HepG2 (cell line): Measurements from ENCODE around the gene PTPRF. TPM values are rescaled to one million over a fixed set of nuclear protein-coding genes. Genes with fewer than 3 reads are reported as not detected.
A peak's percentile ranks its signal among the peaks of the same experiment; 100 is the strongest.

ENCODE experiments used
- CBX2 ChIP-seq, 2 experiments: fragments of 200-600 bp in 1 of 2; sonication (generic); formaldehyde crosslinking in 1 of 2; IDR thresholded peaks; 2 replicates each; pipeline versions ENCODE4 v1.7.0 to v1.8.1; 2018 to 2022; ENCODE audit warnings: low read depth in 2 of 2, low read length in 1 of 2, mild to moderate bottlenecking in 1 of 2, missing genetic modification reagents in 1 of 2
- DPF2 ChIP-seq: sonication (generic); formaldehyde crosslinking; IDR thresholded peaks from 2 replicates; pipeline ENCODE4 v1.4.0; 2020; ENCODE audit warnings: mild to moderate bottlenecking, low read depth, missing genetic modification reagents, borderline replicate concordance
- FOXA3 ChIP-seq: IDR thresholded peaks from 2 replicates; pipeline ENCODE4 v1.6.1; 2016; ENCODE audit warnings: missing genetic modification reagents, missing compliant biosample characterization
- FOXJ3 ChIP-seq: sonication (generic); formaldehyde crosslinking; IDR thresholded peaks from 2 replicates; pipeline ENCODE4 v1.4.0; 2020; ENCODE audit warnings: missing genetic modification reagents, mild to moderate bottlenecking, borderline replicate concordance
- NR2F6 ChIP-seq, 2 experiments: IDR thresholded peaks; 2 replicates each; pipeline ENCODE4 v1.6.1; 2016; ENCODE audit warnings: antibody characterized with exemption in 1 of 2, mild to moderate bottlenecking in 1 of 2
- SKI ChIP-seq: fragments of 450-650 bp; IDR thresholded peaks from one replicate; pipeline ENCODE4 v1.6.1; 2018; ENCODE audit warnings: mild to moderate bottlenecking; ENCODE audit not compliant: partially characterized antibody
- SNAI1 ChIP-seq: sonication (generic); formaldehyde crosslinking; IDR thresholded peaks from 2 replicates; pipeline ENCODE4 v1.5.0; 2020; ENCODE audit warnings: mild to moderate bottlenecking, missing genetic modification reagents, borderline replicate concordance
- TEAD3 ChIP-seq: optimal IDR thresholded peaks from 2 replicates; pipeline ENCODE3; 2016; ENCODE audit warnings: borderline replicate concordance
- ZNF335 ChIP-seq: sonication (generic); formaldehyde crosslinking; IDR thresholded peaks from 2 replicates; pipeline ENCODE4 v1.4.0; 2020; ENCODE audit warnings: missing genetic modification reagents
- ZNF563 ChIP-seq: sonication (generic); formaldehyde crosslinking; IDR thresholded peaks from 2 replicates; pipeline ENCODE4 v1.8.0; 2022; ENCODE audit warnings: mild to moderate bottlenecking, moderate library complexity, missing genetic modification reagents
- ZNF788 ChIP-seq: sonication (generic); formaldehyde crosslinking; IDR thresholded peaks from 2 replicates; pipeline ENCODE4 v1.5.0; 2020; ENCODE audit warnings: mild to moderate bottlenecking, missing genetic modification reagents, borderline replicate concordance
- ZNF879 ChIP-seq: sonication (generic); formaldehyde crosslinking; IDR thresholded peaks from 2 replicates; pipeline ENCODE4 v1.8.1; 2023; ENCODE audit warnings: missing genetic modification reagents
- polyA plus RNA-seq, 8 experiments: library from polyadenylated mRNA; depleted of rRNA in 3 of 8; stranded (reverse) in 7 of 8; unstranded in 1 of 8; fragments of >200 nt; fragmentation: Illumina TruSeq in 4 of 8; extraction: Trizol in 4 of 8; gene quantifications; 2 replicates each; pipeline versions ENCODE4 v1.2.1 to v1.2.3, GENCODE V29; 2011 to 2016; ENCODE audit warnings: low read depth in 4 of 8, missing spikeins in 1 of 8, mixed read lengths in 1 of 8; ENCODE audit not compliant: insufficient read depth in 1 of 8
- total RNA-seq, 5 experiments: library from RNA; depleted of rRNA; stranded (reverse); fragments of >200 nt; fragmentation: Illumina TruSeq; extraction: Trizol; gene quantifications; 2 replicates each; pipeline ENCODE4 v1.2.3, GENCODE V29; 2016; ENCODE audit warnings: low read depth in 1 of 5
- TF ChIP-seq, protein P1 (sequence below), 2 experiments: sonication (generic) in 1 of 2; formaldehyde crosslinking in 1 of 2; IDR thresholded peaks; 2 replicates each; pipeline versions ENCODE4 v1.4.0 to v1.6.1; 2018 to 2020; ENCODE audit warnings: missing genetic modification reagents in 2 of 2, borderline replicate concordance in 1 of 2, low read depth in 1 of 2, mild to moderate bottlenecking in 1 of 2, missing biosample characterization in 1 of 2
- TF ChIP-seq, protein P2 (sequence below): sonication (generic); formaldehyde crosslinking; IDR thresholded peaks from 2 replicates; pipeline ENCODE4 v1.4.0; 2020; ENCODE audit warnings: missing genetic modification reagents
- TF ChIP-seq, protein P3 (sequence below): sonication (generic); formaldehyde crosslinking; IDR thresholded peaks from 2 replicates; pipeline ENCODE4 v1.5.0; 2020; ENCODE audit warnings: mild to moderate bottlenecking, missing genetic modification reagents, borderline replicate concordance
- TF ChIP-seq, protein P4 (sequence below): sonication (generic); formaldehyde crosslinking; IDR thresholded peaks from 2 replicates; pipeline ENCODE4 v1.5.1; 2020; ENCODE audit warnings: mild to moderate bottlenecking, missing genetic modification reagents, moderate library complexity

The PTPRF gene
- total and polyA plus RNA-seq, 2 of the 13 experiments (the other 11 are each of a cell fraction or from before 2014, with no cell fraction given): 55.9 to 167 TPM

DNA sequence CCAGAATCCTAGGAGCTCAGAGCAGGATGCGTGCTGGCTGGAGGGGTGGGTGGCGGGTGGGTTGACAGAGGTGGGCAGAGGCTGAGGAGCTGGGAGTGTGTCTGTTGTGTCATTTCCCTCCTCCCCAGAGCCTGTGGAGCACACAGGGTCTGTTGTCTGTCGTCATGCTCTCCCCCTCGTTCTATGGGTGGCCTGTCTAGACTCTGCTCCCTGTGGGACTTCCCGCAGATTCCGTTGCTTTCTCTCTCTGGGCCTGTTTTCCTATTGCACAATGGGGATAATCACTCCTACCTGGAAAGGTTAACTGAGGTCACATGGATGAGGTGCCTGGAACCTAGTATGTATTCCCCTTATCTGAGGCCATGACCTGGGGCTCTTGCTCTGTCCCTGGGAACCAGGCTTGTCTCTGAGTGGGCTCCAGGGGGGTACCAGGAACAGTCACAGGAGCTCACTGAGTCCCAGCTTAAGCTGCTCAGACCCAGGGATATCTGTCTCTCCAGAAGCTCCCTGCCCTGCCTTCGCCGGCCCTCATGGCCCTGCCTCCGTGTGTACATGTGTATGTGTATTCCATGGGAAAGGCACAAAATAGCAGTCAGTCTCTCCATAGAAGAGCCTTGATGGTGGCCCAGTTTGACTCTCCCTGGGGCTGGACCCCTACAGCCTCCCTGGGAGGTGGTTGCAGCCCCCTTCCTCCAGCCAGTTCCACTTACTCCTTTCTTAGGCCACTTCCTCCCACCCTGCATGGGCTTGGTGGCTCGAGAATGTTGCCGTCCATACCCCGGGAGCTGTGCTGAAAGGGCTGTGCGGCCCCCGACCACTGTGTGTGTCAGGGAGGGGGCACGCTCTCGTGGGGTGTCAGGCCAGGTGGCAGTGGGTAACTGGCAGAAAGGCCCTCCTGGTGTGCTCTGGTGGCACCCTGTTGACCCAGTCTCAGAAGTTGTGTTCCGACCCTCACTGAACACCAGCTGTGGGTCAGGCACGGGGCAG lies 17.9 kb downstream of the PTPRF start (continued):
- no peak for TF ChIP-seq CBX2 (IDR thresholded peaks at IDR 0.05; ENCODE audit: low read depth, low read length)
- TF ChIP-seq CBX2 (CRISPR knock-in tag; IDR thresholded peaks at IDR 0.05; ENCODE audit: low read depth): no peak
- TF ChIP-seq DPF2 (CRISPR knock-in tag): peak; percentile 80; the same call in 1 of the 2 replicates
- 0 out of 2 replicates have a peak, but pooled peaks have one; percentile 47 for TF ChIP-seq SNAI1 (CRISPR knock-in tag)
- peak; percentile 89 for TF ChIP-seq ZNF335 (CRISPR knock-in tag)
- TF ChIP-seq FOXA3 (CRISPR knock-in tag): peak; percentile 95
- TF ChIP-seq NR2F6 (IDR thresholded peaks at IDR 0.05): peak; percentile 99
- TF ChIP-seq NR2F6 (CRISPR knock-in tag; IDR thresholded peaks at IDR 0.05): peak; percentile 100
- peak; percentile 99 for TF ChIP-seq SKI
- TF ChIP-seq, protein P1, sequence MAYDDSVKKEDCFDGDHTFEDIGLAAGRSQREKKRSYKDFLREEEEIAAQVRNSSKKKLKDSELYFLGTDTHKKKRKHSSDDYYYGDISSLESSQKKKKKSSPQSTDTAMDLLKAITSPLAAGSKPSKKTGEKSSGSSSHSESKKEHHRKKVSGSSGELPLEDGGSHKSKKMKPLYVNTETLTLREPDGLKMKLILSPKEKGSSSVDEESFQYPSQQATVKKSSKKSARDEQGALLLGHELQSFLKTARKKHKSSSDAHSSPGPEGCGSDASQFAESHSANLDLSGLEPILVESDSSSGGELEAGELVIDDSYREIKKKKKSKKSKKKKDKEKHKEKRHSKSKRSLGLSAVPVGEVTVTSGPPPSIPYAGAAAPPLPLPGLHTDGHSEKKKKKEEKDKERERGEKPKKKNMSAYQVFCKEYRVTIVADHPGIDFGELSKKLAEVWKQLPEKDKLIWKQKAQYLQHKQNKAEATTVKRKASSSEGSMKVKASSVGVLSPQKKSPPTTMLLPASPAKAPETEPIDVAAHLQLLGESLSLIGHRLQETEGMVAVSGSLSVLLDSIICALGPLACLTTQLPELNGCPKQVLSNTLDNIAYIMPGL (CRISPR knock-in tag; IDR thresholded peaks at IDR 0.05; ENCODE audit: borderline replicate concordance in 1 of 2, low read depth in 1 of 2): peak; percentile 60 to 64; a peak in 3 of 4 replicates
- TF ChIP-seq, protein P2, sequence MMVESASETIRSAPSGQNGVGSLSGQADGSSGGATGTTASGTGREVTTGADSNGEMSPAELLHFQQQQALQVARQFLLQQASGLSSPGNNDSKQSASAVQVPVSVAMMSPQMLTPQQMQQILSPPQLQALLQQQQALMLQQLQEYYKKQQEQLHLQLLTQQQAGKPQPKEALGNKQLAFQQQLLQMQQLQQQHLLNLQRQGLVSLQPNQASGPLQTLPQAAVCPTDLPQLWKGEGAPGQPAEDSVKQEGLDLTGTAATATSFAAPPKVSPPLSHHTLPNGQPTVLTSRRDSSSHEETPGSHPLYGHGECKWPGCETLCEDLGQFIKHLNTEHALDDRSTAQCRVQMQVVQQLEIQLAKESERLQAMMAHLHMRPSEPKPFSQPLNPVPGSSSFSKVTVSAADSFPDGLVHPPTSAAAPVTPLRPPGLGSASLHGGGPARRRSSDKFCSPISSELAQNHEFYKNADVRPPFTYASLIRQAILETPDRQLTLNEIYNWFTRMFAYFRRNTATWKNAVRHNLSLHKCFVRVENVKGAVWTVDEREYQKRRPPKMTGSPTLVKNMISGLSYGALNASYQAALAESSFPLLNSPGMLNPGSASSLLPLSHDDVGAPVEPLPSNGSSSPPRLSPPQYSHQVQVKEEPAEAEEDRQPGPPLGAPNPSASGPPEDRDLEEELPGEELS (CRISPR knock-in tag): peak; percentile 97
- 0 out of 2 replicates have a peak, but pooled peaks have one; percentile 27 for TF ChIP-seq ZNF879 (CRISPR knock-in tag)
- TF ChIP-seq, protein P3, sequence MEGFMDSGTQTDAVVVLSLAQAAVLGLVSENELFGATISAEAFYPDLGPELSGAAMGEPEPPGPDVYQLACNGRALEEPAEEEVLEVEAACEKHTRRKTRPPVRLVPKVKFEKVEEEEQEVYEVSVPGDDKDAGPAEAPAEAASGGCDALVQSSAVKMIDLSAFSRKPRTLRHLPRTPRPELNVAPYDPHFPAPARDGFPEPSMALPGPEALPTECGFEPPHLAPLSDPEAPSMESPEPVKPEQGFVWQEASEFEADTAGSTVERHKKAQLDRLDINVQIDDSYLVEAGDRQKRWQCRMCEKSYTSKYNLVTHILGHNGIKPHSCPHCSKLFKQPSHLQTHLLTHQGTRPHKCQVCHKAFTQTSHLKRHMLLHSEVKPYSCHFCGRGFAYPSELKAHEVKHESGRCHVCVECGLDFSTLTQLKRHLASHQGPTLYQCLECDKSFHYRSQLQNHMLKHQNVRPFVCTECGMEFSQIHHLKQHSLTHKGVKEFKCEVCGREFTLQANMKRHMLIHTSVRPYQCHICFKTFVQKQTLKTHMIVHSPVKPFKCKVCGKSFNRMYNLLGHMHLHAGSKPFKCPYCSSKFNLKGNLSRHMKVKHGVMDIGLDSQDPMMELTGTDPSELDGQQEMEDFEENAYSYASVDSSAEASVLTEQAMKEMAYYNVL (CRISPR knock-in tag): peak; percentile 89; the same call in 1 of the 2 replicates
- peak; percentile 96 for TF ChIP-seq FOXJ3 (CRISPR knock-in tag)
- TF ChIP-seq ZNF788 (CRISPR knock-in tag): peak; percentile 97; the same call in 1 of the 2 replicates
- peak; percentile 90 for TF ChIP-seq TEAD3
- TF ChIP-seq ZNF563: peak; percentile 62; the same call in 1 of the 2 replicates
- TF ChIP-seq, protein P4, sequence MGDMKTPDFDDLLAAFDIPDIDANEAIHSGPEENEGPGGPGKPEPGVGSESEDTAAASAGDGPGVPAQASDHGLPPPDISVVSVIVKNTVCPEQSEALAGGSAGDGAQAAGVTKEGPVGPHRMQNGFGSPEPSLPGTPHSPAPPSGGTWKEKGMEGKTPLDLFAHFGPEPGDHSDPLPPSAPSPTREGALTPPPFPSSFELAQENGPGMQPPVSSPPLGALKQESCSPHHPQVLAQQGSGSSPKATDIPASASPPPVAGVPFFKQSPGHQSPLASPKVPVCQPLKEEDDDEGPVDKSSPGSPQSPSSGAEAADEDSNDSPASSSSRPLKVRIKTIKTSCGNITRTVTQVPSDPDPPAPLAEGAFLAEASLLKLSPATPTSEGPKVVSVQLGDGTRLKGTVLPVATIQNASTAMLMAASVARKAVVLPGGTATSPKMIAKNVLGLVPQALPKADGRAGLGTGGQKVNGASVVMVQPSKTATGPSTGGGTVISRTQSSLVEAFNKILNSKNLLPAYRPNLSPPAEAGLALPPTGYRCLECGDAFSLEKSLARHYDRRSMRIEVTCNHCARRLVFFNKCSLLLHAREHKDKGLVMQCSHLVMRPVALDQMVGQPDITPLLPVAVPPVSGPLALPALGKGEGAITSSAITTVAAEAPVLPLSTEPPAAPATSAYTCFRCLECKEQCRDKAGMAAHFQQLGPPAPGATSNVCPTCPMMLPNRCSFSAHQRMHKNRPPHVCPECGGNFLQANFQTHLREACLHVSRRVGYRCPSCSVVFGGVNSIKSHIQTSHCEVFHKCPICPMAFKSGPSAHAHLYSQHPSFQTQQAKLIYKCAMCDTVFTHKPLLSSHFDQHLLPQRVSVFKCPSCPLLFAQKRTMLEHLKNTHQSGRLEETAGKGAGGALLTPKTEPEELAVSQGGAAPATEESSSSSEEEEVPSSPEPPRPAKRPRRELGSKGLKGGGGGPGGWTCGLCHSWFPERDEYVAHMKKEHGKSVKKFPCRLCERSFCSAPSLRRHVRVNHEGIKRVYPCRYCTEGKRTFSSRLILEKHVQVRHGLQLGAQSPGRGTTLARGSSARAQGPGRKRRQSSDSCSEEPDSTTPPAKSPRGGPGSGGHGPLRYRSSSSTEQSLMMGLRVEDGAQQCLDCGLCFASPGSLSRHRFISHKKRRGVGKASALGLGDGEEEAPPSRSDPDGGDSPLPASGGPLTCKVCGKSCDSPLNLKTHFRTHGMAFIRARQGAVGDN (CRISPR knock-in tag): peak; percentile 95
